DOHH2 (cell line): Measurements from ENCODE around the gene STAM.

Experiments used
- H3F3A ChIP-seq: fragments of 200-600 bp; sonication (generic), shearing (Covaris generic); 2 replicates; pipeline ENCODE4 v1.6.0; 2016; ENCODE audit warnings: antibody characterized with exemption, mild to moderate bottlenecking; ENCODE audit not compliant: control insufficient read depth, insufficient read depth
- H3K27ac ChIP-seq: fragments of 200-600 bp; sonication (generic); 2 replicates; pipeline ENCODE4 v1.5.1; 2014; ENCODE audit warnings: low read depth, mild to moderate bottlenecking, low read length, moderate library complexity
- H3K27me3 ChIP-seq: fragments of 200-600 bp; sonication (generic); 2 replicates; pipeline ENCODE4 v1.6.1; 2014; ENCODE audit warnings: mild to moderate bottlenecking, low read length, mixed read lengths; ENCODE audit not compliant: control insufficient read depth
- H3K36me3 ChIP-seq: fragments of 200-600 bp; sonication (generic); 2 replicates; pipeline ENCODE4 v1.6.1; 2014; ENCODE audit warnings: mild to moderate bottlenecking, low read length, moderate library complexity, mixed read lengths; ENCODE audit not compliant: control insufficient read depth
- H3K4me1 ChIP-seq: fragments of 200-600 bp; sonication (generic); 2 replicates; pipeline ENCODE4 v1.6.1; 2014; ENCODE audit warnings: mild to moderate bottlenecking, low read length, mixed read lengths; ENCODE audit not compliant: control insufficient read depth
- H3K4me2 ChIP-seq: fragments of 200-600 bp; sonication (generic); 2 replicates; pipeline ENCODE4 v1.6.0; 2014; ENCODE audit warnings: mild to moderate bottlenecking, low read length, moderate library complexity
- H3K4me3 ChIP-seq: fragments of 200-600 bp; sonication (generic); 2 replicates; pipeline ENCODE4 v1.5.1; 2014; ENCODE audit warnings: mild to moderate bottlenecking, low read length, mixed read lengths
- H3K79me2 ChIP-seq: fragments of 200-600 bp; sonication (generic); 2 replicates; pipeline ENCODE4 v1.6.1; 2014; ENCODE audit warnings: mild to moderate bottlenecking, low read length, mixed read lengths; ENCODE audit not compliant: control insufficient read depth
- H3K9me2 ChIP-seq: fragments of 200-600 bp; sonication (generic); replicated peaks from 2 replicates; pipeline ENCODE4 v1.6.1; 2014; ENCODE audit warnings: mild to moderate bottlenecking, low read length, mixed read lengths; ENCODE audit not compliant: control insufficient read depth
- H3K9me3 ChIP-seq: fragments of 200-600 bp; sonication (generic); 2 replicates; pipeline ENCODE4 v1.6.1; 2014; ENCODE audit warnings: antibody characterized with exemption, low read length, mixed read lengths; ENCODE audit not compliant: control insufficient read depth, insufficient read depth
- H4K20me1 ChIP-seq: fragments of 200-600 bp; sonication (generic); 2 replicates; pipeline ENCODE4 v1.6.0; 2014; ENCODE audit warnings: low read depth, mild to moderate bottlenecking, antibody characterized with exemption, low read length, moderate library complexity; ENCODE audit not compliant: control insufficient read depth, insufficient read depth
- EZH2phosphoT487 ChIP-seq: fragments of 200-600 bp; sonication (generic); IDR thresholded peaks from 2 replicates; pipeline ENCODE4 v1.6.1; 2017; ENCODE audit warnings: borderline replicate concordance, mild to moderate bottlenecking, antibody characterized with exemption, low read length, moderate library complexity, mixed read lengths
- TF ChIP-seq, protein P1 (sequence below): fragments of 200-600 bp; sonication (generic); IDR thresholded peaks from one replicate; pipeline ENCODE4 v1.5.1; 2014; ENCODE audit warnings: antibody characterized with exemption, mild to moderate bottlenecking, low read depth, low read length; ENCODE audit not compliant: poor library complexity, severe bottlenecking

The STAM gene

GRCh38 chr10:17758896-17759295, 114.9 kb downstream of the STAM start:
- no peaks in the 10 kb centered on the region for H3K27me3 ChIP-seq
- no peaks in the 10 kb centered on the region for H3K9me2 ChIP-seq
- no peaks in the 10 kb centered on the region for H3K9me3 ChIP-seq
- no peak overlapping the region for H3K27ac ChIP-seq
- no peak overlapping the region for H3K4me3 ChIP-seq
- no peaks in the 10 kb centered on the region for H3K79me2 ChIP-seq
- no peaks in the 10 kb centered on the region for H4K20me1 ChIP-seq
- H3K4me2 ChIP-seq = no peak overlapping the region
- H3F3A ChIP-seq = no peaks in the 10 kb centered on the region
- peaks cover 8% of the 10 kb centered on the region for H3K4me1 ChIP-seq
- no peaks in the 10 kb centered on the region for H3K36me3 ChIP-seq
- no peak for TF ChIP-seq EZH2phosphoT487
- TF ChIP-seq, protein P1, sequence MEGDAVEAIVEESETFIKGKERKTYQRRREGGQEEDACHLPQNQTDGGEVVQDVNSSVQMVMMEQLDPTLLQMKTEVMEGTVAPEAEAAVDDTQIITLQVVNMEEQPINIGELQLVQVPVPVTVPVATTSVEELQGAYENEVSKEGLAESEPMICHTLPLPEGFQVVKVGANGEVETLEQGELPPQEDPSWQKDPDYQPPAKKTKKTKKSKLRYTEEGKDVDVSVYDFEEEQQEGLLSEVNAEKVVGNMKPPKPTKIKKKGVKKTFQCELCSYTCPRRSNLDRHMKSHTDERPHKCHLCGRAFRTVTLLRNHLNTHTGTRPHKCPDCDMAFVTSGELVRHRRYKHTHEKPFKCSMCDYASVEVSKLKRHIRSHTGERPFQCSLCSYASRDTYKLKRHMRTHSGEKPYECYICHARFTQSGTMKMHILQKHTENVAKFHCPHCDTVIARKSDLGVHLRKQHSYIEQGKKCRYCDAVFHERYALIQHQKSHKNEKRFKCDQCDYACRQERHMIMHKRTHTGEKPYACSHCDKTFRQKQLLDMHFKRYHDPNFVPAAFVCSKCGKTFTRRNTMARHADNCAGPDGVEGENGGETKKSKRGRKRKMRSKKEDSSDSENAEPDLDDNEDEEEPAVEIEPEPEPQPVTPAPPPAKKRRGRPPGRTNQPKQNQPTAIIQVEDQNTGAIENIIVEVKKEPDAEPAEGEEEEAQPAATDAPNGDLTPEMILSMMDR = no peak

GRCh38 chr10:17764142-17764541, 120.2 kb downstream of the STAM start:
- no peaks in the 10 kb centered on the region for H3K36me3 ChIP-seq
- H3K9me2 ChIP-seq = no peaks in the 10 kb centered on the region
- no peaks in the 10 kb centered on the region for H3K79me2 ChIP-seq
- H3K9me3 ChIP-seq = no peaks in the 10 kb centered on the region
- H3K4me3 ChIP-seq = no peak overlapping the region
- no peaks in the 10 kb centered on the region for H4K20me1 ChIP-seq
- no peaks in the 10 kb centered on the region for H3K4me1 ChIP-seq
- TF ChIP-seq EZH2phosphoT487 = no peak
- TF ChIP-seq, protein P1 = no peak
- no peaks in the 10 kb centered on the region for H3F3A ChIP-seq
- H3K27ac ChIP-seq = no peak overlapping the region
- peaks cover 7% of the 10 kb centered on the region; the same call in 1 of the 2 replicates for H3K27me3 ChIP-seq
- no peak overlapping the region for H3K4me2 ChIP-seq

GRCh38 chr10:17765602-17766001, 121.7 kb downstream of the STAM start:
- Histone ChIP-seq H3K27ac (no peak overlapping the region), H3F3A (no peaks in the 10 kb centered on the region), H3K4me1 (no peaks in the 10 kb centered on the region), H4K20me1 (no peaks in the 10 kb centered on the region), H3K79me2 (no peaks in the 10 kb centered on the region), H3K27me3 (peaks cover 7% of the 10 kb centered on the region; the same call in 1 of the 2 replicates), H3K9me3 (no peaks in the 10 kb centered on the region), H3K36me3 (no peaks in the 10 kb centered on the region), H3K9me2 (no peaks in the 10 kb centered on the region), H3K4me2 (no peak overlapping the region), H3K4me3 (no peak overlapping the region)
- TF ChIP-seq, protein P1 = no peak
- no peak for TF ChIP-seq EZH2phosphoT487
